HG03354 (cell line): ENCODE results near the gene ERCC8.
"Not testable (repeated sequence)": the region's sequence is repeated elsewhere in the genome, so short reads cannot be mapped to it uniquely, and the experiment has no call there.

Experiments
- ATAC-seq: cut with Tn5 transposase; IDR thresholded peaks from one replicate; pipeline ENCODE4 v1.9.1; 2021; ENCODE audit warnings: mild to moderate bottlenecking; ENCODE audit not compliant: unreplicated experiment, poor library complexity, severe bottlenecking

The ERCC8 gene

GRCh38 chr5:60944904-60945812, at the start of gene ERCC8, which contains the start of gene NDUFAF2:
TSS of gene ERCC8 (minus strand) at chr5:60945070. CDS start at chr5:60945008, 62 bp downstream.
TSS of gene NDUFAF2 (plus strand) at chr5:60945205. CDS start at chr5:60945256, 51 bp downstream.
- peak; percentile 99 for ATAC-seq

GRCh38 chr5:60993875-60994571, 49.2 kb upstream of the ERCC8 start:
- ATAC-seq: no peak

- no peak for ATAC-seq
Observed at GRCh38 chr5:60993425-60993824, 48.6 kb upstream of the ERCC8 start.

GRCh38 chr5:60992871-60993270, 48.0 kb upstream of the ERCC8 start:
- no peak for ATAC-seq

GRCh38 chr5:60989790-60990189, 44.9 kb upstream of the ERCC8 start:
- ATAC-seq: no peak

GRCh38 chr5:60982127-60982526, 37.3 kb upstream of the ERCC8 start:
- not testable (repeated sequence) for ATAC-seq

GRCh38 chr5:60980511-60980910, 35.6 kb upstream of the ERCC8 start:
- no peak for ATAC-seq

- ATAC-seq: no peak
Observed at GRCh38 chr5:60978968-60979367, 34.1 kb upstream of the ERCC8 start.

- ATAC-seq: no peak
Observed at GRCh38 chr5:60977956-60978737, 33.3 kb upstream of the ERCC8 start.

- no peak for ATAC-seq
Observed at GRCh38 chr5:60972231-60972630, 27.4 kb upstream of the ERCC8 start.

- no peak for ATAC-seq
Observed at GRCh38 chr5:60961685-60962084, 16.8 kb upstream of the ERCC8 start.

GRCh38 chr5:60960591-60960990, 15.7 kb upstream of the ERCC8 start:
- ATAC-seq: peak; percentile 56

- no peak for ATAC-seq
Observed at GRCh38 chr5:60959156-60959555, 14.3 kb upstream of the ERCC8 start.

GRCh38 chr5:60958712-60959111, 13.8 kb upstream of the ERCC8 start:
- ATAC-seq: no peak

- no peak for ATAC-seq
Observed at GRCh38 chr5:60958088-60958487, 13.2 kb upstream of the ERCC8 start.

- no peak for ATAC-seq
Observed at GRCh38 chr5:60955239-60955638, 10.4 kb upstream of the ERCC8 start.

GRCh38 chr5:60948738-60949137, 3.9 kb upstream of the ERCC8 start:
- ATAC-seq: no peak

GRCh38 chr5:60945813-60946187, 930 bp upstream of the ERCC8 start:
- peak; percentile 31 for ATAC-seq

- no peak for ATAC-seq
Observed at GRCh38 chr5:60943624-60944023, 1.2 kb downstream of the ERCC8 start.

GRCh38 chr5:60929024-60929423, 15.8 kb downstream of the ERCC8 start:
- ATAC-seq: no peak
